ENCODE measurements around the gene ANXA8. TPM values are rescaled to one million over a fixed set of nuclear protein-coding genes. Genes with fewer than 3 reads are reported as not detected.

The ANXA8 gene
- total and polyA plus RNA-seq, 2 experiments from 2014 or later, result not detected

GRCh38 chr10:47424231-47424630 is 59.7 kb downstream of the ANXA8 start:
- Mint-ChIP-seq H3K36me3 (ENCODE audit: low read depth) (no peaks in the 10 kb centered on the region), H3K27me3 (ENCODE audit: insufficient read depth, low read depth, poor library complexity) (peaks cover 14% of the 10 kb centered on the region), H3K4me3 (no peak overlapping the region), H3K27ac (no peak overlapping the region), H3K9me3 (no peaks in the 10 kb centered on the region), H3K4me1 (peaks cover 13% of the 10 kb centered on the region)
- Histone ChIP-seq H3K27ac (ENCODE audit: low read depth) (no peak overlapping the region), H3F3A (replicated peaks; ENCODE audit: low read depth) (no peaks in the 10 kb centered on the region), H3K4me3 (no peak overlapping the region), H3K36me3 (ENCODE audit: insufficient read depth) (no peaks in the 10 kb centered on the region), H2AFZ (no peak overlapping the region), H3K9me2 (ENCODE audit: insufficient read depth) (no peaks in the 10 kb centered on the region), H3K27me3 (ENCODE audit: insufficient read depth) (no peaks in the 10 kb centered on the region), H3K4me1 (ENCODE audit: insufficient read depth) (peaks cover 3% of the 10 kb centered on the region; the same call in 1 of the 2 replicates), H4K20me1 (replicated peaks; ENCODE audit: insufficient read depth) (no peaks in the 10 kb centered on the region), H3K4me2 (no peak overlapping the region), H3K79me2 (replicated peaks; ENCODE audit: insufficient read depth) (no peaks in the 10 kb centered on the region)
- no peak for DNase-seq (ENCODE audit: low spot score)
- TF ChIP-seq ZNF114 (CRISPR knock-in tag; IDR thresholded peaks at IDR 0.05) (no peak), STAT1 (IDR thresholded peaks at IDR 0.05; ENCODE audit: unreplicated experiment) (no peak), CTCF (conservative IDR thresholded peaks at IDR 0.05; ENCODE audit: low read depth in 2 of 2) (no peak), POLR2AphosphoS5 (IDR thresholded peaks at IDR 0.05; ENCODE audit: low read depth) (no peak), NANOG (IDR thresholded peaks at IDR 0.05; ENCODE audit: borderline replicate concordance) (no peak), CREB1 (CRISPR knock-in tag; IDR thresholded peaks at IDR 0.05; ENCODE audit: low read depth) (no peak), JUNB (IDR thresholded peaks at IDR 0.05; ENCODE audit: unreplicated experiment) (no peak), EZH2phosphoT487 (IDR thresholded peaks at IDR 0.05; ENCODE audit: unreplicated experiment) (no peak), ETS1 (IDR thresholded peaks at IDR 0.05) (no peak), ZNF331 (CRISPR knock-in tag; IDR thresholded peaks at IDR 0.05; ENCODE audit: low read depth) (no peak), EZH2 (IDR thresholded peaks at IDR 0.05; ENCODE audit: low read depth, unreplicated experiment) (no peak), REST (IDR thresholded peaks at IDR 0.05; ENCODE audit: unreplicated experiment) (no peak), ZNF462 (CRISPR knock-in tag; IDR thresholded peaks at IDR 0.05) (no peak)
- ATAC-seq, result no peak
